HL-60 (cell line): ENCODE measurements around the gene SBSN.
"Not testable (repeated sequence)": the region's sequence is repeated elsewhere in the genome, so short reads cannot be mapped to it uniquely, and the experiment has no call there.

Source experiments
- DNase-seq, 2 experiments: peaks; one replicate each; pipeline ENCODE4 v3.0.0-alpha.2; 2010 to 2020; ENCODE audit warnings: low read depth in 1 of 2, low spot score in 1 of 2
- H3K27ac ChIP-seq: fragments of 250-450 bp; sonication (Bioruptor Pico); replicated peaks from 2 replicates; pipeline ENCODE4 v1.5.1; 2020; ENCODE audit warnings: mild to moderate bottlenecking, moderate library complexity
- H3K27me3 ChIP-seq: fragments of 250-450 bp; sonication (Bioruptor Pico); 2 replicates; pipeline ENCODE4 v1.5.1; 2021; ENCODE audit warnings: mild to moderate bottlenecking, moderate library complexity; ENCODE audit not compliant: insufficient read depth, poor library complexity, severe bottlenecking
- H3K4me3 ChIP-seq: replicated peaks from 2 replicates; pipeline ENCODE4 v1.5.1; 2011; ENCODE audit warnings: mild to moderate bottlenecking, control low read depth, low read length; ENCODE audit not compliant: insufficient read depth
- CTCF ChIP-seq: IDR thresholded peaks from one replicate; pipeline ENCODE4 v1.5.1; 2011; ENCODE audit warnings: low read length, control low read depth, inconsistent platforms; ENCODE audit not compliant: insufficient read depth
- GABPA ChIP-seq: IDR thresholded peaks from 2 replicates; pipeline ENCODE4 v1.6.1; 2012; ENCODE audit warnings: low read depth
- POLR2AphosphoS5 ChIP-seq: IDR thresholded peaks from 2 replicates; pipeline ENCODE4 v1.6.1; 2012; ENCODE audit warnings: low read depth
- REST ChIP-seq: IDR thresholded peaks from 2 replicates; pipeline ENCODE4 v1.6.1; 2012; ENCODE audit warnings: low read depth; ENCODE audit not compliant: insufficient replicate concordance
- SPI1 ChIP-seq: IDR thresholded peaks from 2 replicates; pipeline ENCODE4 v1.6.1; 2012; ENCODE audit warnings: low read depth, mild to moderate bottlenecking, borderline replicate concordance

The SBSN gene

GRCh38 chr19:35476149-35476548 is 52.0 kb downstream of the SBSN start:
- TF ChIP-seq REST, result no peak
- TF ChIP-seq SPI1, result no peak
- no peak for TF ChIP-seq CTCF
- no peak for TF ChIP-seq GABPA
- TF ChIP-seq POLR2AphosphoS5, result no peak
- H3K27me3 ChIP-seq, result no peaks in the 10 kb centered on the region

GRCh38 chr19:35474594-35474993 is 53.5 kb downstream of the SBSN start:
- not testable (repeated sequence) for DNase-seq

More at GRCh38 chr19:35476149-35476548, 52.0 kb downstream of the SBSN start:
- no peak overlapping the region for H3K27ac ChIP-seq
- H3K4me3 ChIP-seq, result no peak overlapping the region
- no peak for DNase-seq

GRCh38 chr19:35474104-35474503 is 54.0 kb downstream of the SBSN start:
- no peak overlapping the region for H3K4me3 ChIP-seq
- DNase-seq, result no peak
- TF ChIP-seq SPI1 (no peak), REST (no peak), CTCF (no peak), GABPA (no peak), POLR2AphosphoS5 (no peak)
- no peaks in the 10 kb centered on the region for H3K27me3 ChIP-seq
- no peak overlapping the region for H3K27ac ChIP-seq

More at GRCh38 chr19:35474594-35474993, 53.5 kb downstream of the SBSN start:
- H3K27ac ChIP-seq, H3K4me3 ChIP-seq, H3K27me3 ChIP-seq: not testable (repeated sequence)
